ENCODE data around the gene PCDH9. TPM values are rescaled to one million over a fixed set of nuclear protein-coding genes. Genes with fewer than 3 reads are reported as not detected.

Gene PCDH9
- total RNA-seq, 6 donors from 2014 or later, result 3.1 to 19.4 (median 7.8) TPM

DNA sequence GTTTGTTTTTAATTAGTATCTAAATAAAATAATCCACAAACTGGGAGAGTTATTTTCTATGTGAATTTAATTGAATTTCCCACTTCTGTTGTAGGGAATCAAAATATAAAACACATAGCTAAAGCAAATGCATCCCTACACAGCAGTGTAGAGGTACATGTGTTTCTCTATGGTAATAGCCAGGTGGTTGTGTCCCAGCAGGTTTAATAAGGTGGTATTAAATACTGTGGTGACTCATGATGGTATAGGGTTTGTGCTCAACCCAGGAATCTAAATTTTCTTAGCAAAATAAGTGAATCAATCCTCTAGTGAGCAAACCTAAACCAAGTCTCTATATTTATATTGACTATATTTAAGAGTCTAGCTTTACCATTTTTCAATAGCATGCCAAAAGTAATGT, 30.0 kb downstream of the PCDH9 start:
- no peak for ATAC-seq (ENCODE audit: low FRiP score in 2 of 2)
- no peaks in the 10 kb centered on the region for H3K9me3 ChIP-seq
- no peaks in the 10 kb centered on the region for H3K36me3 ChIP-seq
- no peak for DNase-seq
- no peak overlapping the region for H3K4me3 ChIP-seq
- no peak for TF ChIP-seq POLR2A (IDR thresholded peaks at IDR 0.05)
- no peak for TF ChIP-seq POLR2AphosphoS5 (IDR thresholded peaks at IDR 0.05)
- no peak for TF ChIP-seq EP300 (IDR thresholded peaks at IDR 0.05)
- TF ChIP-seq, protein P1, sequence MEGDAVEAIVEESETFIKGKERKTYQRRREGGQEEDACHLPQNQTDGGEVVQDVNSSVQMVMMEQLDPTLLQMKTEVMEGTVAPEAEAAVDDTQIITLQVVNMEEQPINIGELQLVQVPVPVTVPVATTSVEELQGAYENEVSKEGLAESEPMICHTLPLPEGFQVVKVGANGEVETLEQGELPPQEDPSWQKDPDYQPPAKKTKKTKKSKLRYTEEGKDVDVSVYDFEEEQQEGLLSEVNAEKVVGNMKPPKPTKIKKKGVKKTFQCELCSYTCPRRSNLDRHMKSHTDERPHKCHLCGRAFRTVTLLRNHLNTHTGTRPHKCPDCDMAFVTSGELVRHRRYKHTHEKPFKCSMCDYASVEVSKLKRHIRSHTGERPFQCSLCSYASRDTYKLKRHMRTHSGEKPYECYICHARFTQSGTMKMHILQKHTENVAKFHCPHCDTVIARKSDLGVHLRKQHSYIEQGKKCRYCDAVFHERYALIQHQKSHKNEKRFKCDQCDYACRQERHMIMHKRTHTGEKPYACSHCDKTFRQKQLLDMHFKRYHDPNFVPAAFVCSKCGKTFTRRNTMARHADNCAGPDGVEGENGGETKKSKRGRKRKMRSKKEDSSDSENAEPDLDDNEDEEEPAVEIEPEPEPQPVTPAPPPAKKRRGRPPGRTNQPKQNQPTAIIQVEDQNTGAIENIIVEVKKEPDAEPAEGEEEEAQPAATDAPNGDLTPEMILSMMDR (IDR thresholded peaks at IDR 0.05), result no peak
- H3K4me1 ChIP-seq, result no peaks in the 10 kb centered on the region
- no peak overlapping the region for H3K27ac ChIP-seq
- H3K27me3 ChIP-seq, result no peaks in the 10 kb centered on the region

DNA sequence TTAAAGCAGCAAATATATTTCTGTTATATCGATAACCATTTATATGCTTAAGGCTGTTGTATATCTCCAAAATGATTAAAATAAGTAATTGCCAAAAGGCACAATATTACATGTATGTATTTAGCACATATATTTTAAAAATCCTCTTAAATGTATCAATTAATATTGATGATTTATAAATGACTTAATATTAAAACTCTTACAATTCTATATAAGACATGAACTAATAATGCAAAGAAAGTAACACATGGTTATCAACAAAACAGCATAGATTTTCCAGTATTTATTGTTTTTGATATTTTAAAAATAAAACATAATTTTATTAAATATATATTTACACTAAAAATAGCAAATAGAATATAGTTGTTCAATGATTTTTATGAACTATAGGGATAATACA, 32.4 kb downstream of the PCDH9 start:
- Histone ChIP-seq H3K27ac (no peak overlapping the region), H3K4me1 (no peaks in the 10 kb centered on the region), H3K27me3 (no peaks in the 10 kb centered on the region), H3K9me3 (no peaks in the 10 kb centered on the region), H3K4me3 (no peak overlapping the region), H3K36me3 (no peaks in the 10 kb centered on the region)
- no peak for ATAC-seq (ENCODE audit: low FRiP score in 2 of 2)
- WGBS, 2 donors, result 96 to 98% methylated on average over 1 of the region's 1 CpG
- TF ChIP-seq POLR2AphosphoS5 (IDR thresholded peaks at IDR 0.05) (no peak), EP300 (IDR thresholded peaks at IDR 0.05) (no peak), POLR2A (IDR thresholded peaks at IDR 0.05) (no peak)
- TF ChIP-seq, protein P1 (IDR thresholded peaks at IDR 0.05), result no peak
- DNase-seq, result no peak

DNA sequence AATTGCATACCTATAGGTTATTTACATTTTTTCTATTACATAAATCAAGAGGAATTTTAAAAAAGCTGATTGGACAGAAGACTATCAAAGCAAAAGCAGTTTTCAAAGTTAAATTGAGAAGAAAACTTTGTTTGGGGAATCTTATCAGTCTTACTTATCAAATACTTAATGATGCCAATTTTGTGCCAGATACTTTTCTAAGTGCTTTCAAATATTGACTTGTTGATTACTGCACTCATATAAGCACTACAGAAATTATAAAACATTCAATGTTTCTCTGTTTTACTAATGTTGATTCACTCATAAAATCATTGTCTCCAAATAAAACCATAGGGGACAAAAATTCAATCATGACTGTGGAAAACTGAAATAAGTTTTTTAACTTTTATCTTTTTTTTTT, 36.2 kb downstream of the PCDH9 start:
- Histone ChIP-seq H3K36me3 (no peaks in the 10 kb centered on the region), H3K4me1 (no peaks in the 10 kb centered on the region), H3K4me3 (no peak overlapping the region), H3K27me3 (no peaks in the 10 kb centered on the region), H3K27ac (no peak overlapping the region), H3K9me3 (no peaks in the 10 kb centered on the region)
- DNase-seq (no peak), ATAC-seq (ENCODE audit: low FRiP score in 2 of 2) (no peak)
- TF ChIP-seq POLR2A (IDR thresholded peaks at IDR 0.05), result no peak
- TF ChIP-seq, protein P1 (IDR thresholded peaks at IDR 0.05), result no peak
- TF ChIP-seq POLR2AphosphoS5 (IDR thresholded peaks at IDR 0.05), result no peak
- TF ChIP-seq EP300 (IDR thresholded peaks at IDR 0.05), result no peak

DNA sequence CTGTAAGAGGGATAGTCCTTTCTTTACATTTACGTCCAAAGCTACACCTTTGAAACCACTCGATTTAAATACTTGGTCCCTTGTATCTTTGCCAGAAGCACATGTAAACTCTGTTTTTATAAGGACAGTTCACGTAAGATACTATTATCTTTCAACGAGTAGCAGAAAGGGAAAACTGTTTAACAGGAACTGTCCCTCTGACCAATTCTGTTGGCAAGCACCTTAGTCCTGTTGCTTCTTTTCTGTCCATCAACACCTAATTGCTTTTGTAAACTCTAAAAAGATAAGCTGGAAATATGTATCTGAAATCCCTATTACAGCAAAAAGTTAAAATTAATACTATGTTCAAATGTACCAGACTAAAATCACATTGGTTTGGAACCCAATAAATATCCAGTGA, 37.4 kb downstream of the PCDH9 start:
- Histone ChIP-seq H3K27ac (no peak overlapping the region), H3K4me3 (no peak overlapping the region), H3K36me3 (no peaks in the 10 kb centered on the region), H3K4me1 (no peaks in the 10 kb centered on the region), H3K27me3 (no peaks in the 10 kb centered on the region), H3K9me3 (no peaks in the 10 kb centered on the region)
- WGBS, 2 donors, result 65% methylated on average over 4 of the region's 4 CpGs
- ATAC-seq (ENCODE audit: low FRiP score in 2 of 2), result no peak
- no peak for DNase-seq
- TF ChIP-seq POLR2A (IDR thresholded peaks at IDR 0.05) (no peak), EP300 (IDR thresholded peaks at IDR 0.05) (no peak)
- TF ChIP-seq, protein P1 (IDR thresholded peaks at IDR 0.05), result no peak

DNA sequence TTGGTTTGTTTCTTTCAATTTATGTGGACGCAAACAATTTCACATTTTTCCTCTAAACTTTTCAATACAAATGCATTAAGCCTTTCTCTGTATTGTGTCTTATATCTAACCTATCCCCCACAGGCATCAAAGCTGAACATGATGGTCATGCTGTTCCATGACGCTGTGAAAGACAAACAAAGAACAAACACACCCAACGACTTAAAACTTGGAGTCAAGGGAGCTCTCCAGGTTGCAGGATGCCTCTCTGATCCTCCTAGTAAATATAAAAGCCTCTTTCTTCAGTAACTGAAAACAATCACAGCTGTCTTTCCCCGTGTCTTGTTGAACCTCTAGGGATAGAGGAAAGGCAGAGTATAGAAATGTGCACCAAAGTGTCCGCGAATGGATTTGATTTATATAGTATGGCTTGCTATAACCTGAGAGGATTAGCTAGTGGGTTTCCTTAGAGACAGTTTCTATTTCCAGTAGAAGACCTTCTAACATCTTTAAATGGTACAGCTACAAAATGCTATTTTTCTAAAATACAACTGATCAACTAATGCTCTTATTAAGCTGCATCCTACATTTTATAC, 43.1 kb downstream of the PCDH9 start:
- WGBS, 2 donors, result 73 to 76% methylated on average over 6 of the region's 6 CpGs
- Histone ChIP-seq H3K4me3 (no peak overlapping the region), H3K9me3 (no peaks in the 10 kb centered on the region), H3K27me3 (no peaks in the 10 kb centered on the region), H3K27ac (no peak overlapping the region), H3K36me3 (no peaks in the 10 kb centered on the region), H3K4me1 (no peaks in the 10 kb centered on the region)
- TF ChIP-seq POLR2A (IDR thresholded peaks at IDR 0.05), result no peak
- no peak for TF ChIP-seq POLR2AphosphoS5 (IDR thresholded peaks at IDR 0.05)
- no peak for TF ChIP-seq EP300 (IDR thresholded peaks at IDR 0.05)
- TF ChIP-seq, protein P1 (IDR thresholded peaks at IDR 0.05), result no peak
- ATAC-seq (ENCODE audit: low FRiP score in 2 of 2), result no peak
- no peak for DNase-seq

Measured in upper lobe of left lung (tissue), 6 donors.